Activated naive CD4-positive, alpha-beta T cell treated with anti-CD3 and anti-CD28 coated beads, Interleukin-2, amount 50 U/mL, for 24 hours (primary cell): ENCODE results near the gene C6orf89.
"Not testable (repeated sequence)": the region's sequence is repeated elsewhere in the genome, so short reads cannot be mapped to it uniquely, and the experiment has no call there.

Source experiments
- H3K27ac Mint-ChIP-seq: one replicate; pipeline ENCODE4 v1.8.0; 2021; ENCODE audit warnings: mild to moderate bottlenecking, mixed read lengths
- H3K27me3 Mint-ChIP-seq: one replicate; pipeline ENCODE4 v1.8.0; 2021; ENCODE audit warnings: mixed read lengths
- H3K36me3 Mint-ChIP-seq: one replicate; pipeline ENCODE4 v1.8.0; 2021; ENCODE audit warnings: mixed read lengths
- H3K4me1 Mint-ChIP-seq: one replicate; pipeline ENCODE4 v1.8.0; 2021; ENCODE audit warnings: mixed read lengths
- H3K4me3 Mint-ChIP-seq: one replicate; pipeline ENCODE4 v1.8.0; 2021; ENCODE audit warnings: mild to moderate bottlenecking, mixed read lengths
- H3K9me3 Mint-ChIP-seq: one replicate; pipeline ENCODE4 v1.8.0; 2021; ENCODE audit warnings: mixed read lengths

Gene C6orf89

GRCh38 chr6:36924778-36925374, 39.1 kb downstream of the C6orf89 start:
- Mint-ChIP-seq H3K4me3 (no peak overlapping the region), H3K27ac (no peak overlapping the region)

GRCh38 chr6:36925809-36926208, 40.1 kb downstream of the C6orf89 start:
- H3K27ac Mint-ChIP-seq = no peak overlapping the region

More at GRCh38 chr6:36924778-36925374, 39.1 kb downstream of the C6orf89 start:
- H3K4me1 Mint-ChIP-seq = no peaks in the 10 kb centered on the region
- peaks cover 5% of the 10 kb centered on the region for H3K36me3 Mint-ChIP-seq
- no peaks in the 10 kb centered on the region for H3K9me3 Mint-ChIP-seq
- H3K27me3 Mint-ChIP-seq = no peaks in the 10 kb centered on the region

GRCh38 chr6:36926708-36927513, 41.2 kb downstream of the C6orf89 start:
- H3K4me1 Mint-ChIP-seq = no peaks in the 10 kb centered on the region
- no peaks in the 10 kb centered on the region for H3K27me3 Mint-ChIP-seq
- no peaks in the 10 kb centered on the region for H3K9me3 Mint-ChIP-seq
- H3K4me3 Mint-ChIP-seq = no peak overlapping the region
- peaks cover 2% of the 10 kb centered on the region for H3K36me3 Mint-ChIP-seq
- no peak overlapping the region for H3K27ac Mint-ChIP-seq

More at GRCh38 chr6:36925809-36926208, 40.1 kb downstream of the C6orf89 start:
- Mint-ChIP-seq H3K36me3 (peaks cover 5% of the 10 kb centered on the region), H3K27me3 (no peaks in the 10 kb centered on the region), H3K4me3 (no peak overlapping the region), H3K4me1 (no peaks in the 10 kb centered on the region), H3K9me3 (no peaks in the 10 kb centered on the region)

GRCh38 chr6:36927691-36928546, 42.2 kb downstream of the C6orf89 start:
- H3K9me3 Mint-ChIP-seq = no peaks in the 10 kb centered on the region
- H3K27ac Mint-ChIP-seq = no peak overlapping the region
- no peaks in the 10 kb centered on the region for H3K4me1 Mint-ChIP-seq
- no peaks in the 10 kb centered on the region for H3K27me3 Mint-ChIP-seq
- H3K36me3 Mint-ChIP-seq = peaks cover 3% of the 10 kb centered on the region
- H3K4me3 Mint-ChIP-seq = no peak overlapping the region

GRCh38 chr6:36928547-36928918, 42.8 kb downstream of the C6orf89 start:
- no peak overlapping the region for H3K27ac Mint-ChIP-seq
- no peak overlapping the region for H3K4me3 Mint-ChIP-seq
- no peaks in the 10 kb centered on the region for H3K4me1 Mint-ChIP-seq
- H3K27me3 Mint-ChIP-seq = no peaks in the 10 kb centered on the region
- H3K9me3 Mint-ChIP-seq = no peaks in the 10 kb centered on the region
- H3K36me3 Mint-ChIP-seq = peaks cover 3% of the 10 kb centered on the region

GRCh38 chr6:36929152-36929551, 43.4 kb downstream of the C6orf89 start:
- peaks cover 3% of the 10 kb centered on the region for H3K36me3 Mint-ChIP-seq
- H3K4me3 Mint-ChIP-seq = no peak overlapping the region
- peak overlapping the region; percentile 5 for H3K27ac Mint-ChIP-seq
- no peaks in the 10 kb centered on the region for H3K27me3 Mint-ChIP-seq
- no peaks in the 10 kb centered on the region for H3K4me1 Mint-ChIP-seq
- H3K9me3 Mint-ChIP-seq = no peaks in the 10 kb centered on the region

- Mint-ChIP-seq H3K27me3 (no peaks in the 10 kb centered on the region), H3K4me1 (no peaks in the 10 kb centered on the region), H3K9me3 (no peaks in the 10 kb centered on the region), H3K27ac (no peak overlapping the region), H3K4me3 (no peak overlapping the region), H3K36me3 (peaks cover 3% of the 10 kb centered on the region)
Measured at GRCh38 chr6:36929607-36930006, 43.9 kb downstream of the C6orf89 start.

- Mint-ChIP-seq H3K9me3 (no peaks in the 10 kb centered on the region), H3K4me3 (no peak overlapping the region), H3K27ac (no peak overlapping the region), H3K27me3 (no peaks in the 10 kb centered on the region), H3K36me3 (peaks cover 1% of the 10 kb centered on the region), H3K4me1 (no peaks in the 10 kb centered on the region)
Measured at GRCh38 chr6:36930483-36930882, 44.7 kb downstream of the C6orf89 start.

- Mint-ChIP-seq H3K36me3 (peaks cover 1% of the 10 kb centered on the region), H3K27ac (no peak overlapping the region), H3K4me1 (no peaks in the 10 kb centered on the region), H3K9me3 (no peaks in the 10 kb centered on the region), H3K4me3 (no peak overlapping the region), H3K27me3 (no peaks in the 10 kb centered on the region)
Measured at GRCh38 chr6:36933102-36933501, 47.4 kb downstream of the C6orf89 start.

- no peak overlapping the region for H3K4me3 Mint-ChIP-seq
- H3K36me3 Mint-ChIP-seq = peaks cover 1% of the 10 kb centered on the region
- no peaks in the 10 kb centered on the region for H3K27me3 Mint-ChIP-seq
- no peaks in the 10 kb centered on the region for H3K4me1 Mint-ChIP-seq
- no peaks in the 10 kb centered on the region for H3K9me3 Mint-ChIP-seq
- H3K27ac Mint-ChIP-seq = no peak overlapping the region
Measured at GRCh38 chr6:36933519-36933918, 47.8 kb downstream of the C6orf89 start.

GRCh38 chr6:36934901-36935300, 49.1 kb downstream of the C6orf89 start:
- Mint-ChIP-seq H3K27me3 (no peaks in the 10 kb centered on the region), H3K4me1 (no peaks in the 10 kb centered on the region), H3K9me3 (no peaks in the 10 kb centered on the region), H3K36me3 (peaks cover 1% of the 10 kb centered on the region), H3K4me3 (no peak overlapping the region), H3K27ac (no peak overlapping the region)

- no peak overlapping the region for H3K27ac Mint-ChIP-seq
- no peaks in the 10 kb centered on the region for H3K9me3 Mint-ChIP-seq
- H3K27me3 Mint-ChIP-seq = no peaks in the 10 kb centered on the region
- H3K4me3 Mint-ChIP-seq = no peak overlapping the region
- peaks cover 1% of the 10 kb centered on the region for H3K36me3 Mint-ChIP-seq
- H3K4me1 Mint-ChIP-seq = no peaks in the 10 kb centered on the region
Measured at GRCh38 chr6:36936824-36937223, 51.1 kb downstream of the C6orf89 start.

GRCh38 chr6:36937896-36938295, 52.1 kb downstream of the C6orf89 start:
- H3K4me3 Mint-ChIP-seq = no peak overlapping the region
- H3K27ac Mint-ChIP-seq = no peak overlapping the region
- H3K27me3 Mint-ChIP-seq = no peaks in the 10 kb centered on the region

GRCh38 chr6:36938536-36938935, 52.8 kb downstream of the C6orf89 start:
- Mint-ChIP-seq H3K36me3 (no peaks in the 10 kb centered on the region), H3K27me3 (no peaks in the 10 kb centered on the region), H3K4me1 (no peaks in the 10 kb centered on the region), H3K9me3 (no peaks in the 10 kb centered on the region), H3K4me3 (no peak overlapping the region), H3K27ac (no peak overlapping the region)

More at GRCh38 chr6:36937896-36938295, 52.1 kb downstream of the C6orf89 start:
- Mint-ChIP-seq H3K36me3 (no peaks in the 10 kb centered on the region), H3K9me3 (no peaks in the 10 kb centered on the region), H3K4me1 (no peaks in the 10 kb centered on the region)

- H3K36me3 Mint-ChIP-seq, H3K4me3 Mint-ChIP-seq, H3K9me3 Mint-ChIP-seq, H3K4me1 Mint-ChIP-seq, H3K27me3 Mint-ChIP-seq, H3K27ac Mint-ChIP-seq: not testable (repeated sequence)
Measured at GRCh38 chr6:36939005-36939404, 53.3 kb downstream of the C6orf89 start.

- H3K4me3 Mint-ChIP-seq = no peak overlapping the region
- no peaks in the 10 kb centered on the region for H3K36me3 Mint-ChIP-seq
- no peaks in the 10 kb centered on the region for H3K9me3 Mint-ChIP-seq
- no peaks in the 10 kb centered on the region for H3K27me3 Mint-ChIP-seq
- no peaks in the 10 kb centered on the region for H3K4me1 Mint-ChIP-seq
- no peak overlapping the region for H3K27ac Mint-ChIP-seq
Measured at GRCh38 chr6:36940027-36940426, 54.3 kb downstream of the C6orf89 start.
